GM23248 (cell line): ENCODE measurements around the gene GALNT5. TPM values are rescaled to one million over a fixed set of nuclear protein-coding genes. Genes with fewer than 3 reads are reported as not detected.
A peak's percentile ranks its signal among the peaks of the same experiment; 100 is the strongest.

ENCODE experiments used
- DNase-seq: peaks from one replicate; pipeline ENCODE4 v3.0.0-alpha.2; 2015
- H2AFZ ChIP-seq: fragments of 200-600 bp; sonication (generic); 2 replicates; pipeline ENCODE4 v1.6.1; 2016; ENCODE audit warnings: antibody characterized with exemption
- H3F3A ChIP-seq: fragments of 200-600 bp; sonication (generic); 2 replicates; pipeline ENCODE4 v1.6.1; 2016; ENCODE audit warnings: mild to moderate bottlenecking, antibody characterized with exemption, mixed run types; ENCODE audit not compliant: insufficient read depth
- H3K27ac ChIP-seq: fragments of 200-600 bp; sonication (generic); 2 replicates; pipeline ENCODE4 v1.5.1; 2016; ENCODE audit warnings: mild to moderate bottlenecking
- H3K27me3 ChIP-seq: fragments of 200-600 bp; sonication (generic); replicated peaks from 2 replicates; pipeline ENCODE4 v1.6.1; 2016; ENCODE audit warnings: mild to moderate bottlenecking; ENCODE audit not compliant: insufficient read depth
- H3K36me3 ChIP-seq: fragments of 200-600 bp; sonication (generic); 2 replicates; pipeline ENCODE4 v1.6.1; 2016; ENCODE audit warnings: low read depth, mild to moderate bottlenecking
- H3K4me1 ChIP-seq: fragments of 200-600 bp; sonication (generic); 2 replicates; pipeline ENCODE4 v1.6.1; 2016; ENCODE audit warnings: mild to moderate bottlenecking; ENCODE audit not compliant: insufficient read depth
- H3K4me2 ChIP-seq: fragments of 200-600 bp; sonication (generic); one replicate; pipeline ENCODE4 v1.6.1; 2016; ENCODE audit warnings: mild to moderate bottlenecking; ENCODE audit not compliant: unreplicated experiment
- H3K4me3 ChIP-seq: fragments of 200-600 bp; sonication (generic); 2 replicates; pipeline ENCODE4 v1.5.1; 2016; ENCODE audit warnings: mild to moderate bottlenecking
- H3K79me2 ChIP-seq: fragments of 200-600 bp; sonication (generic); 2 replicates; pipeline ENCODE4 v1.6.1; 2016; ENCODE audit warnings: mild to moderate bottlenecking; ENCODE audit not compliant: insufficient read depth
- H3K9ac ChIP-seq: fragments of 200-600 bp; sonication (generic); 2 replicates; pipeline ENCODE4 v1.6.1; 2016; ENCODE audit warnings: mild to moderate bottlenecking
- H3K9me2 ChIP-seq: fragments of 200-600 bp; sonication (generic); 2 replicates; pipeline ENCODE4 v1.6.1; 2016; ENCODE audit warnings: mixed run types, mild to moderate bottlenecking, moderate library complexity; ENCODE audit not compliant: insufficient read depth
- H3K9me3 ChIP-seq: fragments of 200-600 bp; sonication (generic); one replicate; pipeline ENCODE4 v1.6.1; 2017; ENCODE audit warnings: low read depth
- H4K20me1 ChIP-seq: fragments of 200-600 bp; sonication (generic); 2 replicates; pipeline ENCODE4 v1.6.0; 2016; ENCODE audit not compliant: insufficient read depth
- EZH2 ChIP-seq: fragments of 200-600 bp; sonication (generic); IDR thresholded peaks from 2 replicates; pipeline ENCODE4 v1.6.1; 2018; ENCODE audit warnings: antibody characterized with exemption, mild to moderate bottlenecking; ENCODE audit not compliant: insufficient read depth, poor library complexity, severe bottlenecking
- EZH2phosphoT487 ChIP-seq: fragments of 200-600 bp; sonication (generic); IDR thresholded peaks from 2 replicates; pipeline ENCODE4 v1.6.1; 2018; ENCODE audit warnings: antibody characterized with exemption, moderate library complexity, mild to moderate bottlenecking, low read depth; ENCODE audit not compliant: insufficient read depth
- WGBS, 2 experiments: methylation state at CpG; one replicate each; pipeline ENCODE4 v1.1.6; 2015 to 2017; ENCODE audit warnings: low lambda C conversion rate in 2 of 2, low coverage in 1 of 2; ENCODE audit errors: missing lambda C conversion rate in 2 of 2; 5-methylcytosine and 5-hydroxymethylcytosine counted together
- in situ Hi-C: fragments of 300-500 bp; cut with MboI; formaldehyde crosslinking; loops from 2 replicates; pipeline ENCODE4 v1.15.0; 2020
- polyA plus RNA-seq: library from polyadenylated mRNA; unstranded; fragments of >200 nt; fragmentation: Nextera tagmentation; extraction: Ambion mirVana; gene quantifications from 2 replicates; pipeline ENCODE4 v1.2.1, GENCODE V29; 2016
- total RNA-seq: library from RNA; depleted of rRNA; stranded (reverse); fragments of >200 nt; shearing (Covaris generic); gene quantifications from 2 replicates; pipeline ENCODE4 v1.2.3, GENCODE V29; 2014

Gene GALNT5
- total and polyA plus RNA-seq, 2 experiments from 2014 or later = 83.5 to 114 TPM

- Histone ChIP-seq H3K36me3 (no peaks in the 10 kb centered on the region), H4K20me1 (no peaks in the 10 kb centered on the region), H3K4me2 (no peak overlapping the region), H3K9me2 (no peaks in the 10 kb centered on the region), H3K9ac (no peak overlapping the region), H3K9me3 (no peaks in the 10 kb centered on the region), H3K27me3 (no peaks in the 10 kb centered on the region), H3K27ac (no peak overlapping the region), H3K79me2 (no peaks in the 10 kb centered on the region), H3F3A (peaks cover 21% of the 10 kb centered on the region; the same call in 1 of the 2 replicates), H2AFZ (no peak overlapping the region), H3K4me1 (peaks cover 32% of the 10 kb centered on the region), H3K4me3 (no peak overlapping the region)
- TF ChIP-seq EZH2 = no peak
- no peak for TF ChIP-seq EZH2phosphoT487
- in situ Hi-C loops = no loop called here
- no peak for DNase-seq
- WGBS, 2 experiments = 85 to 92% methylated on average over 2 of the region's 2 CpGs
Measured at GRCh38 chr2:157236404-157236803, 21.1 kb upstream of the GALNT5 start.

GRCh38 chr2:157238296-157238695 lies 19.2 kb upstream of the GALNT5 start:
- WGBS, 2 experiments = 70 to 71% methylated on average over 3 of the region's 3 CpGs
- no peak overlapping the region for H3K4me3 ChIP-seq
- DNase-seq = no peak
- peaks cover 7% of the 10 kb centered on the region; the same call in 1 of the 2 replicates for H3F3A ChIP-seq
- no peak overlapping the region for H3K27ac ChIP-seq
- no peaks in the 10 kb centered on the region for H4K20me1 ChIP-seq
- H3K9me3 ChIP-seq = no peaks in the 10 kb centered on the region
- H3K27me3 ChIP-seq = no peaks in the 10 kb centered on the region
- H3K79me2 ChIP-seq = no peaks in the 10 kb centered on the region
- no peak for TF ChIP-seq EZH2phosphoT487
- no peak for TF ChIP-seq EZH2
- in situ Hi-C loops = no loop called here
- H3K4me1 ChIP-seq = peaks cover 14% of the 10 kb centered on the region
- H3K9me2 ChIP-seq = no peaks in the 10 kb centered on the region
- no peak overlapping the region for H3K4me2 ChIP-seq
- no peaks in the 10 kb centered on the region for H3K36me3 ChIP-seq
- H3K9ac ChIP-seq = no peak overlapping the region
- H2AFZ ChIP-seq = peak overlapping the region; percentile 43; the same call in 1 of the 2 replicates

- H3K9me3 ChIP-seq = no peaks in the 10 kb centered on the region
- no peak for DNase-seq
- H3K4me2 ChIP-seq = no peak overlapping the region
- H3K36me3 ChIP-seq = no peaks in the 10 kb centered on the region
- H3K9me2 ChIP-seq = no peaks in the 10 kb centered on the region; the same call in 1 of the 2 replicates
- H3F3A ChIP-seq = peaks cover 29% of the 10 kb centered on the region
- H4K20me1 ChIP-seq = no peaks in the 10 kb centered on the region
- in situ Hi-C loops = no loop called here
- TF ChIP-seq EZH2phosphoT487 (no peak), EZH2 (no peak)
- H3K27me3 ChIP-seq = no peaks in the 10 kb centered on the region
- H3K4me1 ChIP-seq = peaks cover 37% of the 10 kb centered on the region
- 44 to 47% methylated on average over 4 of the region's 4 CpGs for WGBS, 2 experiments
- H3K27ac ChIP-seq = no peak overlapping the region
- H2AFZ ChIP-seq = peak overlapping the region; percentile 74
- H3K79me2 ChIP-seq = no peaks in the 10 kb centered on the region
- H3K9ac ChIP-seq = no peak overlapping the region
- no peak overlapping the region for H3K4me3 ChIP-seq
Measured at GRCh38 chr2:157244691-157245090, 12.8 kb upstream of the GALNT5 start.

- H4K20me1 ChIP-seq = no peaks in the 10 kb centered on the region
- TF ChIP-seq EZH2phosphoT487 (no peak), EZH2 (no peak)
- H3K4me3 ChIP-seq = no peak overlapping the region
- peaks cover 29% of the 10 kb centered on the region for H3F3A ChIP-seq
- 54 to 58% methylated on average over 4 of the region's 4 CpGs for WGBS, 2 experiments
- peak overlapping the region; percentile 67; the same call in 1 of the 2 replicates for H3K9ac ChIP-seq
- H3K9me2 ChIP-seq = no peaks in the 10 kb centered on the region; the same call in 1 of the 2 replicates
- peak overlapping the region; percentile 74 for H2AFZ ChIP-seq
- H3K4me2 ChIP-seq = peak overlapping the region; percentile 54
- peak overlapping the region; percentile 94 for H3K27ac ChIP-seq
- peaks cover 37% of the 10 kb centered on the region for H3K4me1 ChIP-seq
- no peaks in the 10 kb centered on the region for H3K27me3 ChIP-seq
- H3K79me2 ChIP-seq = no peaks in the 10 kb centered on the region
- H3K36me3 ChIP-seq = no peaks in the 10 kb centered on the region
- no peak for DNase-seq
- in situ Hi-C loops = no loop called here
- H3K9me3 ChIP-seq = no peaks in the 10 kb centered on the region
Measured at GRCh38 chr2:157245144-157245840, 12.2 kb upstream of the GALNT5 start.
